Gastroesophageal sphincter (tissue), 3 donors: ENCODE results near the gene KCND3.

Experiments
- EP300 ChIP-seq: sonication (generic); formaldehyde crosslinking; IDR thresholded peaks from one replicate; pipeline ENCODE4 v1.6.1; 2017; ENCODE audit warnings: antibody characterized with exemption, mild to moderate bottlenecking
- POLR2A ChIP-seq, 2 donors: fragments of 450-650 bp; IDR thresholded peaks; one replicate each; pipeline ENCODE4 v1.6.1; 2017; ENCODE audit warnings: antibody characterized with exemption in 2 of 2, mild to moderate bottlenecking in 2 of 2, moderate library complexity in 1 of 2
- POLR2AphosphoS5 ChIP-seq: sonication (generic); formaldehyde crosslinking; IDR thresholded peaks from one replicate; pipeline ENCODE4 v1.6.1; 2017; ENCODE audit warnings: antibody characterized with exemption
- TF ChIP-seq, protein P1 (sequence below), 4 experiments: fragments of 200-600 bp in 2 of 4; fragments of 450-650 bp in 2 of 4; sonication (generic) in 1 of 4; IDR thresholded peaks; one replicate each; pipeline ENCODE4 v1.5.1; 2017 to 2019; ENCODE audit warnings: antibody characterized with exemption in 4 of 4, mild to moderate bottlenecking in 2 of 4, moderate library complexity in 2 of 4

DNA sequence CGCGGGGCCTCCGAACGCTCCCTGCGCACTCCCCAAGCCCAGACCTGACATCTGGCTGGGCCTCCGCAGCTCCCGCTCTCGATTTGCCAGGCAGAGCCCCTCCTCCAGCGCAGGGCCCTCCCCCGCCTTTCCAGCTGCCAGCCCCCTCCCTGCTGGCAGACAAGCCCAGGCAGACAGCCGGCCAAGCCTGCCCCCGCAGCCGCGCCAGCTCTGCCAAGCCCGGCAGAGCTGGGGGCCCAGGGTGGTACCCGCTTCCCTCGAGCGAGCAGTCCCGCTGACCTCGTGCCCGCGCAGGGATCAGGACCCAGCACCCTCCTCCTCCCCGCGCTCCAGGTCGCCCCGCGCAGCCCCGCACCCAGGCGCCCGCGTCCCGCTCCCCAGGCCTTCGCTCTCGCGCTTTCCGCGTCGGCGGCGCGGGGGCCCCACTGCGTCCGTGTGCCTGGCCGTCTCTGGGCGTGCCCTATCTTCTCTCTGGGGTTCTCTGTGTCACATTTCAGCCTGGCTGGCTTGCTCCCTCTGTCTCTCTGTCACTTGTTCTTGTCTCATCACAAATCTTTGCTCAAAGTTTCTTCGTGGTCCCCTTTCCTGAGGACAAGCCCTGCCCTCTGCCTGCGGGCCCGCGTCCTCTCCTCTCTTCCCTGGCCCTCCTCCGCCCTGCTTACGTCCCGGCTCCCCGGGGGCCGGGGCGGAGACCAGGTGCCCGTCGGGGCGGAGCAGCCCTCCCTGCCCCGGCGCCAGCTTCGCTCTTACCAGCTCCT lies 250.9 kb downstream of the KCND3 start:
- TF ChIP-seq, protein P1, sequence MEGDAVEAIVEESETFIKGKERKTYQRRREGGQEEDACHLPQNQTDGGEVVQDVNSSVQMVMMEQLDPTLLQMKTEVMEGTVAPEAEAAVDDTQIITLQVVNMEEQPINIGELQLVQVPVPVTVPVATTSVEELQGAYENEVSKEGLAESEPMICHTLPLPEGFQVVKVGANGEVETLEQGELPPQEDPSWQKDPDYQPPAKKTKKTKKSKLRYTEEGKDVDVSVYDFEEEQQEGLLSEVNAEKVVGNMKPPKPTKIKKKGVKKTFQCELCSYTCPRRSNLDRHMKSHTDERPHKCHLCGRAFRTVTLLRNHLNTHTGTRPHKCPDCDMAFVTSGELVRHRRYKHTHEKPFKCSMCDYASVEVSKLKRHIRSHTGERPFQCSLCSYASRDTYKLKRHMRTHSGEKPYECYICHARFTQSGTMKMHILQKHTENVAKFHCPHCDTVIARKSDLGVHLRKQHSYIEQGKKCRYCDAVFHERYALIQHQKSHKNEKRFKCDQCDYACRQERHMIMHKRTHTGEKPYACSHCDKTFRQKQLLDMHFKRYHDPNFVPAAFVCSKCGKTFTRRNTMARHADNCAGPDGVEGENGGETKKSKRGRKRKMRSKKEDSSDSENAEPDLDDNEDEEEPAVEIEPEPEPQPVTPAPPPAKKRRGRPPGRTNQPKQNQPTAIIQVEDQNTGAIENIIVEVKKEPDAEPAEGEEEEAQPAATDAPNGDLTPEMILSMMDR (IDR thresholded peaks at IDR 0.05) = peak in 2 of 4 experiments; percentile 11 to 41
- TF ChIP-seq POLR2A (IDR thresholded peaks at IDR 0.05) = peak; percentile 43 to 60
- TF ChIP-seq POLR2AphosphoS5 = peak; percentile 80
- TF ChIP-seq EP300 = no peak
